ENCODE measurements around the gene ZSWIM4. TPM values are rescaled to one million over a fixed set of nuclear protein-coding genes. Genes with fewer than 3 reads are reported as not detected.

The ZSWIM4 gene
- total and polyA plus RNA-seq, 8 donors: 5.5 to 14.3 (median 7.7) TPM

DNA sequence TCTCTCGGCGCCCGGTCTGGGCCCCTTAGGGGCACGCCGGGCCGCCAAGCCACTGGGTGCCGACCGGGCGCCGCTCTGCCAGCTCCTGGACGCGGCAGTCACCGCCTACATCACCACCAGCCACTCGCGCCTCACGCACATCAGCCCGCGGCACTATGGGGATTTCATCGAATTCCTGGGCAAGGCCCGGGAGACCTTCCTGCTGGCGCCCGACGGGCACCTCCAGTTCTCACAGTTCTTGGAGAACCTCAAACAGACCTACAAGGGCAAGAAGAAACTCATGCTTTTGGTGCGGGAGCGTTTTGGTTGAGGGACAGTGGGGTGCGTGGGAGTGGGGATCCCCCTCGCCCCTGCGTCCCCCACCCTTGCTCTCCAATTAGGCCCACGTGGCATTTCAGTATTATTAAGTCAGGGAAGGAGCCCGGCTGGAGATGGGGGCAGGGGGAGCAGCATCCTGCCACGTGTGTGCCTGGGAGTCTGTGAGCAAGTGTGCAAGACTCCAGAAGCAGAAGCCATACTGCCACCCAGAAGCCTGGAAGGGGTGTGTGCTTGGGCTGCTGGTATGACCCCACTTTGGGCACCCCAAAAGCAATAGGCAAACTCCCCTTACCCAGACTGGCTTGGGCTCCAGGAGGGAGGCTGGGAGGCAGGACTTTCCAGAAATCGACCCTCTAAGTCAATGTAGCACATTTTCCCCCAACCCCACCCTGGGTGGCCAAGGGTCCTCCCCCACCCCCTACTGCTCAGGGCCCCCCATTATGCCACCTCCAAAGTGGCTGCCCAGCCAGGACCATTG lies 35.7 kb downstream of the ZSWIM4 start:
- H3K36me3 ChIP-seq: peaks cover 0 to 53% of the 10 kb centered on the region in 2 donors
- no peak overlapping the region for H3K27ac ChIP-seq
- ATAC-seq (no peak), DNase-seq (no peak)
- H3K27me3 ChIP-seq: no peaks in the 10 kb centered on the region
- TF ChIP-seq, protein P1, sequence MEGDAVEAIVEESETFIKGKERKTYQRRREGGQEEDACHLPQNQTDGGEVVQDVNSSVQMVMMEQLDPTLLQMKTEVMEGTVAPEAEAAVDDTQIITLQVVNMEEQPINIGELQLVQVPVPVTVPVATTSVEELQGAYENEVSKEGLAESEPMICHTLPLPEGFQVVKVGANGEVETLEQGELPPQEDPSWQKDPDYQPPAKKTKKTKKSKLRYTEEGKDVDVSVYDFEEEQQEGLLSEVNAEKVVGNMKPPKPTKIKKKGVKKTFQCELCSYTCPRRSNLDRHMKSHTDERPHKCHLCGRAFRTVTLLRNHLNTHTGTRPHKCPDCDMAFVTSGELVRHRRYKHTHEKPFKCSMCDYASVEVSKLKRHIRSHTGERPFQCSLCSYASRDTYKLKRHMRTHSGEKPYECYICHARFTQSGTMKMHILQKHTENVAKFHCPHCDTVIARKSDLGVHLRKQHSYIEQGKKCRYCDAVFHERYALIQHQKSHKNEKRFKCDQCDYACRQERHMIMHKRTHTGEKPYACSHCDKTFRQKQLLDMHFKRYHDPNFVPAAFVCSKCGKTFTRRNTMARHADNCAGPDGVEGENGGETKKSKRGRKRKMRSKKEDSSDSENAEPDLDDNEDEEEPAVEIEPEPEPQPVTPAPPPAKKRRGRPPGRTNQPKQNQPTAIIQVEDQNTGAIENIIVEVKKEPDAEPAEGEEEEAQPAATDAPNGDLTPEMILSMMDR (IDR thresholded peaks at IDR 0.05): no peak
- H3K9me3 ChIP-seq: no peaks in the 10 kb centered on the region
- no peak overlapping the region for H3K4me3 ChIP-seq
- intact Hi-C loops (cut with DNase I): no loop called here
- peaks cover 14 to 37% of the 10 kb centered on the region in 2 donors for H3K4me1 ChIP-seq

DNA sequence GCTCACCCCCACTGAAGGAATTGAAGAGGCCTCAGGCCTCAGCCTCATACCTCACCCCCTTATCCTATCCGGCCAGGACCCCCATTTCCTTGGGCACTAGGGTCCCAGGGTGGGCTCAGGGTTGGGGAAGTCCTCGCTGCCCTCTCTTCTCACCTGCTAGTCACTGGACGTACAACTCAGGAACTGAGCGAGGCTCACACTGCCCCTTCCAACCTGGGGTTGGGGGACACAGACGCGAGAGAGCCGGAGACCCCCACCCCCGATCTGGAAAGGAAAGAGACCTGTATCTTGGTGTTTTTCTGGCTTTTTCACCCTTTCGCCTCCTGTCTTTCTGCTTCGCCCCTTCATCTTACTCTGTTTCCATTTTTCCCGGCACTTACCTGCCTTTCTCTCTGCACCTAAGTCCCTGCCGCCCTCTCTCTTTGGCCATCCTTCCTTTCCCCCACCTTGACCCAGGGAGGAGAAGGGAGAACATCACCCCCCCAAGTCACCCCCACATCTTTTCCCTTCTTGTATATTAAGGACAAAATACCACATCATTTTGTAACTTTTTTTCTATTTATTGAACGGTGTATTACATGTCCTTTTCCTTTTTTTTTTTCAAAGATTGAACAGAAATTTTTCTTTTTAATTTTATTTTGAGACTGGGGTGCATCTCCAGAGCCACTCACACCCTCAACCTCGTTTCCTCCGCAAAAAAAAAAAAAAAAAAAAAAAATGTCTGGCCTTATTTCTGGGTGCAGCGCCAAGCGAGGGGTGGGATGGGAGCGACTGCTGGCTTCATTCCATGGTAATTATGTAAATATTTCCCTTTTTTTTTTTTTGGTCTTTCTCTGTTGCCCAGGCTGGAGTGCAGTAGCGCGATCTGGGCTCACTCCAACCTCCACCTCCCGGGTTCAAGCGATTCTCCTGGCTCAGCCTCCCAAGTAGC lies 36.6 kb downstream of the ZSWIM4 start:
- TF ChIP-seq, protein P1 (IDR thresholded peaks at IDR 0.05): no peak
- Histone ChIP-seq H3K27me3 (no peaks in the 10 kb centered on the region), H3K36me3 (peaks cover 0 to 53% of the 10 kb centered on the region in 2 donors), H3K9me3 (no peaks in the 10 kb centered on the region), H3K4me1 (peaks cover 23 to 45% of the 10 kb centered on the region in 2 donors), H3K27ac (peak overlapping the region in 1 of 2 donors; percentile 99), H3K4me3 (no peak overlapping the region)
- DNase-seq: no peak
- ATAC-seq: no peak
- intact Hi-C loops (cut with DNase I): no loop called here

DNA sequence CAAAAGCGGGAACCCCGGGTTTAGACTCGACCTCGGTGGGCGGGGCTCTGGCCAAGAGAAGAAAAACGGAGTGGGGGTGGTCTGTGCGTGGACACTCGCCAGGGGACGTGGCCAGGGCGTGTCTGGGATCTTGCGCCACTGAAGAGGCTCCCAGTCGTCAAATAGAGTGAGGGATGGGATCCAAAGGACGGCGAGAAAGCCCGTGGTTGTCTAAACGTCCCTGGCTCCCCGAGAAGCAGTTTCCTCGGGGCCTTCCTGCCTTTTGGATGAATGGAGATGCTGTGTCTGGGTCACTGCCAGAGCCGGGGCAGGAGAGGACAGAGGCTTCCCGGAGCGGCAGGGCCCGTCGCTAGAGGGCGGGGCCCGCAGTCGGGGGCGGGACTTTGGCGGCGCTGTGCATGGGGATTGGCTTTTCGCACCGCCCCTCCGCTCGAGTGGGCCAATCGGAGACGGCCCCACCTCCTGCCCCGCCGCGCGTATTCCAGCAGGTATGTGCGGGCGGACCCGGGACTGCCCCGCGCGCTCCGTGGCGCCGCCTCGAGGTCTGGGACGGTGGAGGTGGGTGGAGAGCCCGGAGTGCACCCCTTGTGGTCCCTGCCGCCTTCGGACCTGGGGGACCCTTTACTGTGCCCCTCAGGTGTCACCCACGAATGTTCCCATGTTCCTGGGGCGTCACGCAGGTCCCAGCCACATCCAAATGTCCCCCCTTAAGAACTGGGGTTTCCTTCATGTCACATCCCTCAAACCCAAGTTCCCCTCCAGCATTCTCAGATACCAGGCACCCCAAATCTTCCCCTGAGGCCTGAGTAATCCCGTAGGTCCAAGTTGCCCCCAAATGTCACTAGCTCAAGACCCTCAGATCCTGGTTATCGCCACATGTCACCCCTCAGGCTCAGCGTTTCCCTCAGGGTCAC lies 38.3 kb downstream of the ZSWIM4 start:
- TF ChIP-seq, protein P1 (IDR thresholded peaks at IDR 0.05): peak in 1 of 2 donors; percentile 41
- Histone ChIP-seq H3K27me3 (no peaks in the 10 kb centered on the region), H3K4me3 (peak overlapping the region in 1 of 2 donors; percentile 30), H3K4me1 (peaks cover 37 to 63% of the 10 kb centered on the region in 2 donors), H3K27ac (peak overlapping the region; percentile 58 to 99), H3K36me3 (peaks cover 0 to 69% of the 10 kb centered on the region in 2 donors), H3K9me3 (no peaks in the 10 kb centered on the region)
- intact Hi-C loops (cut with DNase I): no loop called here
- DNase-seq: peak; percentile 80 to 96 (median 94)
- peak; percentile 87 for ATAC-seq

DNA sequence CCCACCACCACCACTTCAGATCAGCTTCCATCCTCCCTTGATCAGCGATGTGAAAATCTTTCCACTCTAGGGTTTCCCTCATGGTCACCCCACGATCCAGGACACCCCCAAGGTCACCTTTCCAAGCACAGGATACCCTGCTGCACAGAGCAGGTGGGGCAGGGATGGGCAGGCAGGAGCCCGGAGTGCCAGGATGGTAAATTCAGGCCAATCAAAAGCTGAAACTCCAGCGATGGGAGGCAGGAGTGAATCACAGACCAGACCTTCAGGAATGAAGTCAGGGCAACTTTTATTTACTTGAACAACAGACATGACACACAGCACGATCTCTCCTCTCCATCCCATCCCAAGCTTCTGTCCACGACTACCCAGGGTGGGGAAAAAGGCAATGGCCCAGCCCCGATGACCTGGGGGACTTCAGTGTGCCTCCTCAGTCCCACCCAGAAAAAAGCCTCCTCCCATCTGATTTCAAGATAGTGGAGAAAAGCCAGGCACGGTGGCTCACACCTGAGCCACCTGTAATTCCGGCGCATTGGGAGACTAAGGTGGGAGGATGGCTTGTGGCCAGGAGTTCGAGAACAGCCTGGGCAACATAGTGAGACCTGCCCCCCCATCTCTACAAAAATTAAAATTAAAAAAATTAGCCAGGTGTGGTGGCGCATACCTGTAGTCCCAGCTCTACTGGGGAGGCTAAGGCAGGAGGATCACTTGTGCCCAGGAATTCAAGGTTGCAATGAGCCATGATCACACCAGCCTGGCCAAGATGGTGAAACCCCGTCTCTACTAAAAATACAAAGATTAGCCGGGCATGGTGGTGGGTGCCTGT lies 39.2 kb downstream of the ZSWIM4 start:
- ATAC-seq (no peak), DNase-seq (no peak)
- peak overlapping the region in 1 of 2 donors; percentile 30 for H3K4me3 ChIP-seq
- H3K9me3 ChIP-seq: no peaks in the 10 kb centered on the region
- peaks cover 0 to 72% of the 10 kb centered on the region in 2 donors for H3K36me3 ChIP-seq
- peaks cover 44 to 72% of the 10 kb centered on the region in 2 donors for H3K4me1 ChIP-seq
- TF ChIP-seq, protein P1 (IDR thresholded peaks at IDR 0.05): no peak
- intact Hi-C loops (cut with DNase I): no loop called here
- H3K27ac ChIP-seq: peak overlapping the region; percentile 58 to 99
- no peaks in the 10 kb centered on the region for H3K27me3 ChIP-seq

Measured in left lung (tissue), 10 donors.